T-helper 2 cell treated with Interferon-gamma antibody and Interleukin-4, amounts not matched to agents 5 μg/mL and 100 μg/mL, for 36 hours (primary cell): ENCODE measurements around the gene DNAH2.

Experiments
- DNase-seq: peaks from one replicate; pipeline ENCODE4 v3.0.0; 2021; ENCODE audit warnings: low spot score
- H3K27ac Mint-ChIP-seq: one replicate; pipeline ENCODE4 v1.8.0; 2021; ENCODE audit warnings: mild to moderate bottlenecking, mixed read lengths
- H3K27me3 Mint-ChIP-seq: one replicate; pipeline ENCODE4 v1.8.0; 2021; ENCODE audit warnings: low read depth, mixed read lengths
- H3K36me3 Mint-ChIP-seq: one replicate; pipeline ENCODE4 v1.8.0; 2021; ENCODE audit warnings: low read depth, mixed read lengths
- H3K4me1 Mint-ChIP-seq: one replicate; pipeline ENCODE4 v1.8.0; 2021; ENCODE audit warnings: low read depth, mixed read lengths
- H3K4me3 Mint-ChIP-seq: one replicate; pipeline ENCODE4 v1.8.0; 2022; ENCODE audit warnings: mild to moderate bottlenecking, moderate library complexity, mixed read lengths
- H3K9me3 Mint-ChIP-seq: one replicate; pipeline ENCODE4 v1.8.0; 2021; ENCODE audit warnings: mixed read lengths

The DNAH2 gene

GRCh38 chr17:7721612-7722011 is 4.1 kb downstream of the DNAH2 start:
- H3K4me1 Mint-ChIP-seq = peaks cover 19% of the 10 kb centered on the region
- no peaks in the 10 kb centered on the region for H3K36me3 Mint-ChIP-seq
- DNase-seq = no peak
- peaks cover 59% of the 10 kb centered on the region for H3K27me3 Mint-ChIP-seq
- no peak overlapping the region for H3K4me3 Mint-ChIP-seq
- no peaks in the 10 kb centered on the region for H3K9me3 Mint-ChIP-seq
- no peak overlapping the region for H3K27ac Mint-ChIP-seq

- H3K9me3 Mint-ChIP-seq = no peaks in the 10 kb centered on the region
- H3K4me3 Mint-ChIP-seq = no peak overlapping the region
- peaks cover 25% of the 10 kb centered on the region for H3K27me3 Mint-ChIP-seq
- no peaks in the 10 kb centered on the region for H3K4me1 Mint-ChIP-seq
- no peak overlapping the region for H3K27ac Mint-ChIP-seq
- no peak for DNase-seq
- no peaks in the 10 kb centered on the region for H3K36me3 Mint-ChIP-seq
Measured at GRCh38 chr17:7727886-7728285, 10.3 kb downstream of the DNAH2 start.

- DNase-seq = no peak
- no peaks in the 10 kb centered on the region for H3K9me3 Mint-ChIP-seq
- no peak overlapping the region for H3K4me3 Mint-ChIP-seq
- H3K4me1 Mint-ChIP-seq = no peaks in the 10 kb centered on the region
- H3K36me3 Mint-ChIP-seq = no peaks in the 10 kb centered on the region
- H3K27ac Mint-ChIP-seq = no peak overlapping the region
- H3K27me3 Mint-ChIP-seq = peaks cover 18% of the 10 kb centered on the region
Measured at GRCh38 chr17:7729816-7730215, 12.3 kb downstream of the DNAH2 start.

- Mint-ChIP-seq H3K9me3 (no peaks in the 10 kb centered on the region), H3K36me3 (no peaks in the 10 kb centered on the region), H3K27me3 (peaks cover 20% of the 10 kb centered on the region), H3K27ac (no peak overlapping the region), H3K4me1 (no peaks in the 10 kb centered on the region), H3K4me3 (no peak overlapping the region)
- no peak for DNase-seq
Measured at GRCh38 chr17:7732981-7733539, 15.5 kb downstream of the DNAH2 start.

- Mint-ChIP-seq H3K36me3 (no peaks in the 10 kb centered on the region), H3K4me1 (no peaks in the 10 kb centered on the region), H3K27me3 (peaks cover 23% of the 10 kb centered on the region), H3K4me3 (no peak overlapping the region), H3K9me3 (no peaks in the 10 kb centered on the region), H3K27ac (no peak overlapping the region)
- DNase-seq = no peak
Measured at GRCh38 chr17:7737601-7738000, 20.1 kb downstream of the DNAH2 start.

- Mint-ChIP-seq H3K36me3 (no peaks in the 10 kb centered on the region), H3K27ac (no peak overlapping the region), H3K4me1 (no peaks in the 10 kb centered on the region), H3K4me3 (no peak overlapping the region), H3K27me3 (peaks cover 21% of the 10 kb centered on the region), H3K9me3 (no peaks in the 10 kb centered on the region)
- DNase-seq = no peak
Measured at GRCh38 chr17:7739746-7740145, 22.2 kb downstream of the DNAH2 start.

GRCh38 chr17:7740481-7741001 is 23.0 kb downstream of the DNAH2 start:
- no peak for DNase-seq
- H3K36me3 Mint-ChIP-seq = no peaks in the 10 kb centered on the region
- H3K4me3 Mint-ChIP-seq = no peak overlapping the region
- H3K9me3 Mint-ChIP-seq = no peaks in the 10 kb centered on the region
- no peaks in the 10 kb centered on the region for H3K4me1 Mint-ChIP-seq
- H3K27me3 Mint-ChIP-seq = peaks cover 21% of the 10 kb centered on the region
- no peak overlapping the region for H3K27ac Mint-ChIP-seq

GRCh38 chr17:7742729-7743128 is 25.2 kb downstream of the DNAH2 start:
- no peaks in the 10 kb centered on the region for H3K36me3 Mint-ChIP-seq

GRCh38 chr17:7744416-7744815 is 26.9 kb downstream of the DNAH2 start:
- no peaks in the 10 kb centered on the region for H3K4me1 Mint-ChIP-seq
- H3K4me3 Mint-ChIP-seq = no peak overlapping the region
- H3K9me3 Mint-ChIP-seq = no peaks in the 10 kb centered on the region
- no peak overlapping the region for H3K27ac Mint-ChIP-seq
- DNase-seq = no peak
- H3K36me3 Mint-ChIP-seq = no peaks in the 10 kb centered on the region
- peaks cover 24% of the 10 kb centered on the region for H3K27me3 Mint-ChIP-seq

More at GRCh38 chr17:7742729-7743128, 25.2 kb downstream of the DNAH2 start:
- no peak overlapping the region for H3K27ac Mint-ChIP-seq
- no peaks in the 10 kb centered on the region for H3K4me1 Mint-ChIP-seq
- no peaks in the 10 kb centered on the region for H3K9me3 Mint-ChIP-seq
- no peak for DNase-seq
- H3K4me3 Mint-ChIP-seq = no peak overlapping the region
- H3K27me3 Mint-ChIP-seq = peaks cover 27% of the 10 kb centered on the region

GRCh38 chr17:7745748-7746470 is 28.4 kb downstream of the DNAH2 start:
- H3K27me3 Mint-ChIP-seq = peaks cover 18% of the 10 kb centered on the region
- H3K27ac Mint-ChIP-seq = no peak overlapping the region

GRCh38 chr17:7747635-7748071 is 30.1 kb downstream of the DNAH2 start:
- Mint-ChIP-seq H3K4me3 (no peak overlapping the region), H3K4me1 (no peaks in the 10 kb centered on the region), H3K27me3 (peaks cover 18% of the 10 kb centered on the region), H3K27ac (no peak overlapping the region), H3K9me3 (no peaks in the 10 kb centered on the region), H3K36me3 (no peaks in the 10 kb centered on the region)
- DNase-seq = no peak

More at GRCh38 chr17:7745748-7746470, 28.4 kb downstream of the DNAH2 start:
- no peaks in the 10 kb centered on the region for H3K9me3 Mint-ChIP-seq
- no peak for DNase-seq
- H3K4me1 Mint-ChIP-seq = no peaks in the 10 kb centered on the region
- no peak overlapping the region for H3K4me3 Mint-ChIP-seq
- H3K36me3 Mint-ChIP-seq = no peaks in the 10 kb centered on the region

GRCh38 chr17:7748076-7748775 is 30.7 kb downstream of the DNAH2 start:
- no peaks in the 10 kb centered on the region for H3K4me1 Mint-ChIP-seq
- no peak overlapping the region for H3K27ac Mint-ChIP-seq
- no peaks in the 10 kb centered on the region for H3K36me3 Mint-ChIP-seq
- no peak overlapping the region for H3K4me3 Mint-ChIP-seq
- H3K27me3 Mint-ChIP-seq = peaks cover 20% of the 10 kb centered on the region
- H3K9me3 Mint-ChIP-seq = no peaks in the 10 kb centered on the region
- DNase-seq = no peak

- Mint-ChIP-seq H3K27ac (no peak overlapping the region), H3K4me1 (no peaks in the 10 kb centered on the region), H3K9me3 (no peaks in the 10 kb centered on the region), H3K4me3 (no peak overlapping the region), H3K27me3 (peaks cover 20% of the 10 kb centered on the region), H3K36me3 (no peaks in the 10 kb centered on the region)
- DNase-seq = no peak
Measured at GRCh38 chr17:7750321-7750821, 32.8 kb downstream of the DNAH2 start.

- DNase-seq = no peak
- H3K36me3 Mint-ChIP-seq = no peaks in the 10 kb centered on the region
- H3K4me3 Mint-ChIP-seq = no peak overlapping the region
- no peak overlapping the region for H3K27ac Mint-ChIP-seq
- H3K4me1 Mint-ChIP-seq = no peaks in the 10 kb centered on the region
- peaks cover 4% of the 10 kb centered on the region for H3K27me3 Mint-ChIP-seq
- H3K9me3 Mint-ChIP-seq = no peaks in the 10 kb centered on the region
Measured at GRCh38 chr17:7754656-7755055, 37.1 kb downstream of the DNAH2 start.
